HG03439 (cell line): Measurements from ENCODE around the gene DMRTA2.
"Not testable (repeated sequence)": the region's sequence is repeated elsewhere in the genome, so short reads cannot be mapped to it uniquely, and the experiment has no call there.

Experiments used
- ATAC-seq: cut with Tn5 transposase; IDR thresholded peaks from one replicate; pipeline ENCODE4 v1.9.1; 2021; ENCODE audit warnings: mild to moderate bottlenecking, moderate library complexity; ENCODE audit not compliant: unreplicated experiment

Gene DMRTA2

DNA sequence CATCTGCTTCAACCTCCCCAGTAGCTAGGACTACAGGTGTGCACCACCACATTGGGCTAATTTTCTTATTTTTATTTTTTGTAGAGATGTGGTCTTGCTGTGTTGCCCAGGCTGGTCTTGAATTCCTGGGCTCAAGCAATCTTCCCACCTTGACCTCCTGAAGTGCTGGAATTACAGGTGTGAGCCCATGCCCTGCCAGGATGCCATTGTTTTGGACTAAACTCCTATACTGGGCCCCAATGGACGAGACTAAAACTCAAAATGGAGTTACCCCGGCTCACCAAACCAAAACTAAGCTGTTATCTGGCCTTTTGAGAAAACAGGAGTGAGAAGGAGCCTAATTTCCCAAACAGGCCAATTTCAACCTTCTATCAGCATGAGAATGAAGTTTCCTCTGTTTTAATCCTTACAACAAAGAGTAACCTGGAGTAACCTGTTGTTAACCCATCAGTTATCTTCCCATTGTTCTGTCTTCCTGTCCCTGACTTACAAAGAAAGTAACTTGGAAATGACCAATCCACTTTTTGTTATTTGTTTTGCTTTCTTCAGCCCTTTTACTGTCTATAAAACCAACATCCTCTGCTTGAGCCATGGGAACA is 29.6 kb downstream of the DMRTA2 start:
- no peak for ATAC-seq

DNA sequence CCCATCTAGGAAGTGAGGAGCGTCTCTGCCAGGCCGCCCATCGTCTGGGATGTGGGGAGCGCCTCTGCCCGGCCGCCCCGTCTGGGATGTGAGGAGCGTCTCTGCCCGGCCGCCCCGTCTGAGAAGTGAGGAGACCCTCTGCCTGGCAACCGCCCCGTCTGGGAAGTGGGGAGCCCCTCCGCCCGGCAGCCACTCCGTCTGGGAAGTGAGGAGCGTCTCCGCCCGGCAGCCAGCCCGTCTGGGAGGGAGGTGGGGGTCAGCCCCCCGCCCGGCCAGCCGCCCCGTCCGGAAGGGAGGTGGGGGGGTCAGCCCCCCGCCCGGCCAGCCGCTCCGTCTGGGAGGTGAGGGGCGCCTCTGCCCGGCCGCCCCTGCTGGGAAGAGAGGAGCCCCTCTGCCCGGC is 41.7 kb downstream of the DMRTA2 start:
- ATAC-seq: not testable (repeated sequence)

DNA sequence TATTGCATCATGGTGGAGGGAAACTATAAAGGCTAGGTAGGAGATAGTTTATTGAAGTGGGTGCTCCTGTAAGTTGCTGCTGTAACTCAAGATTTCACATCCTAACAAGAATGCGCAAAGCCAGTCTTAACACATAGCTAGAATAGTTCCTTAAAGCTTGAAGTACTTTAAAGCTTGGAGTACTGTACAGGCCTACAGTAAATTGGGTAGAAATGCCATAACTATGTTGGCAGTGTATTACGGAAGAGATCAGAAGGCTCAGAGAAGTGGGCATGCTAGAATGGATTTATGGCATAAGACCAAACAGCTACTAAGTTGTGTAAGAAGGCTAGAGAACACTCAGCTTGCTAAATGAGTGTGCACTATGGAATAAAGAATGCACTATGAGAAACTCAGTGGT is 44.5 kb downstream of the DMRTA2 start:
- ATAC-seq: no peak

DNA sequence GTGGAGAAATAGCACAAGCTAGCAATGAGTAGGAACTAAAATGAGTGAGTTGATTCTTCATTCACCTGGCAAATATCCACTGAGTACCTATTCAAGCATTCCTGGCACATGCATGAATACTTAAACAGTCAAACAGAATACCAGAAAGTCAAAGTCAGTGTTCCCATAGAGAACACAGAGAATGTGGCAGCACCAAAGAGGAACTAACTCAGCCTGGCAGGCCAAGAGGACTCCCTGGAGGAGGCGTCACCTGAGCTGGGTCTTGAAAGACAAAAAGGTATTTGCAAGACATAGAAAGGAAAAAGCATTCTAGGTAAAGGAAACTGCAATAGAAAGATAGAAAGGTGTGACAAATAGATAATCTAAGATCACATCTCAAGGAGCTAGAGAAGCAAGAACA is 49.7 kb downstream of the DMRTA2 start:
- ATAC-seq: no peak

DNA sequence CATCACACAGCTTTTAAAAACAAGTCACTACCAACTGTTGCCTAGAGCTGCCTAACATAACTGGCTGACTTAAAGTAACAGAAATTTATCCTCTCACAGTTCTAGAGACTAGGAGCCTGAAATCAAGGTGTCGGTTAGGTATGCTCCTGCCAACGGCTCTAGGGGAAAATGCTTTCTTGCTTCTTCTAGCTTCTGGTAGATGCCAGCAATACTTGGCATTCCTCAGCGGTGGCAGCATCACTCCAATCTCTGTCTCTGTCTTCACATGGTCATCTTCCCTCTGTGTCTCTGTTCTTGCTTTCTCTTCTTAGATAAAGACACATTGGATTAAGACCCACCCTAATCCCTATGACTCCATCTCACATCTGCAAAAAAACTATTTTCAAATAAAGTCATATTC is 51.5 kb downstream of the DMRTA2 start:
- no peak for ATAC-seq

DNA sequence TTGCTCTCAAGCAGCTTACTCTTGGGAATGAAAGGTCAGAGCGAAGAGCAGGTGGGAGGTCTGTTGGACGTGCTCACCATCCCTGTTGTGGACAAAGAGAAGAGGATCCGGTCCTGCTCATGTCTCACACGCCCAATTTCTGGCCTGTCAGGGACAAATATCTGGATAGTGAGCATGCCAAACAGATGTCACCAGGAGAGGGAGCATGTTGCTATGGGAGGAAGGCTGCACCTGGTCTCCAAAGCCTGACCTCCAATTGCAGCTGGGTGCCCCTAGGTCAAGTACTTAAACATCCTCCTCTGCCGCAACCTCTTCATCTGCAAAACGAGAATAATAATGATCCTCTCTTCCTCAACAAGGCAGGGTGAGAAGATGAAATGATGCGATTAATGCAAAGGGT is 53.4 kb downstream of the DMRTA2 start:
- ATAC-seq: no peak

DNA sequence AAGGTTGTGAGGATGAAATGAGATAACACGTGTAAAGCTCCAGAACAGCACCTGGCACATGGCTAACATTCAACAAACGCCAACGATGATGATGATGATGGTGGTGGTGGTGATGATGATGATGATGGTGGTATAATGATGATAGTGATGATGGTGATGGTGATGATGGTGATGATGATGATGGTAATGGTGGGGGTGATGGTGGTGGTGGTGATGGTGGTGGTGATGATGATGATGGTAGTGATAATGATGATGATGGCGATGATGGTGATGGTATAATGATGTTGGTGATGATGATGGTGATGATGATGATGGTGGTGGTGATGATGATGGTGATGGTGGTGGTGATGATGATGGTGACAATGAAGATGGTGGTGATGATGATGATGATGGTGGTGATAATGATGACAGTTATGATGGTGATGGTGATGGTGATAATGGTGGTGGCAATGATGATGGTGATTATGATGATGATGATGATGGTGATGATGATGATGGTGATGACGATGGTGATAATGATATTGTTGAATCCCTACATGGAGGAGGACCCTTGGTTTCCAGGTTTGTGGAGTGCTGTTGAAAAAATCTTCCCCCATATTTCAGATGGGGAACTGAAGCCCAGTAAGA is 54.1 kb downstream of the DMRTA2 start:
- no peak for ATAC-seq

DNA sequence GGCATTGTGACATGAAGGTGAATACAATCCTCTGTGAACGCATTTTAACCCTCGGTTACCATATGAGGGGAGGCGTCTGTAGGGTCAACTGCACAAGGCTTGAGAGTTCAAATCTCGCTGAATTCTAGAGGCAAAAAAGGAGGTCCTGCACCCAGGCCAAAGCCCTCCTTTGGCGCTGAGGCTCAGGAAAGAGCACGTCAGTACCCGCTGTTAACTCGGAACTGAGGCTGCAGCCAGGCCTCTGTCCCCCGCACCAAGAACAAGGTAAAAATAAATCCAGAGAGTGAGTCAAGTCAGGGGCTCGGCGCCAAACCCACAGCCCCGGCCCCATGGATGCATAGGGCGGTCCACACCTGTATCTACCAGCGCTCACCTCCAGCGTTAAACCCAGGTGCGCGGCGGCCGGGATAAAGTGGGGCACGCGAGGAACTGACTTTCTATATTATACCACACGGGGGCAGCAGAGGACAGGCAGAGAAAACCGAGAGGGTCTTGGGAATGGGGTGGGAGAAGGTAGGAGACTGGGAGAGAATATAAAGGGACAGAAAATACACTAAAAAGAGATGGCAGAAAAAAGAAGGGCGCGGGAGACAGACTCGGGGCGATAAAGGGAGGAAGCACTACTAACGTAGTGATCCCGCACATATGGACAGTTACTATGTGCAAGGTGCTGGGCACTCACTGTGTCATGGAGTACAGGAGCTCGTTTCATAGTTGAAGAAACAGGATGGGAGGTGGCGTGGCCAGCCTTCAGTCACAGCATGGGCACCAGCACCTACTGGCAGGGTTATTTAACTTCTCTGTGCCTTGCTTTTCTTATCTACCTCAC is 54.9 kb downstream of the DMRTA2 start:
- ATAC-seq: no peak
